G401.6 (cell line): ENCODE measurements around the gene DDX47.

ENCODE experiments used
- FAIRE-seq: peaks from 2 replicates; lab custom pipeline; 2012; peaks lifted over from hg19 to GRCh38; lab: Jason Lieb, UNC

The DDX47 gene

GRCh38 chr12:12813120-12814101 is at the start of gene DDX47:
TSS of gene DDX47 (plus strand) at chr12:12813346. CDS start at chr12:12813368, 22 bp downstream.
- peak; percentile 87 for FAIRE-seq

GRCh38 chr12:12764824-12765223 is 48.3 kb upstream of the DDX47 start:
- no peak for FAIRE-seq

GRCh38 chr12:12770262-12770661 is 42.9 kb upstream of the DDX47 start:
- no peak for FAIRE-seq

GRCh38 chr12:12774791-12775190 is 38.4 kb upstream of the DDX47 start:
- no peak for FAIRE-seq

- no peak for FAIRE-seq
Measured at GRCh38 chr12:12776261-12776660, 36.9 kb upstream of the DDX47 start.

GRCh38 chr12:12777092-12777491 is 36.1 kb upstream of the DDX47 start:
- FAIRE-seq = no peak

- no peak for FAIRE-seq
Measured at GRCh38 chr12:12779007-12779406, 34.1 kb upstream of the DDX47 start.

GRCh38 chr12:12779529-12779928 is 33.6 kb upstream of the DDX47 start:
- no peak for FAIRE-seq

GRCh38 chr12:12784116-12784515 is 29.0 kb upstream of the DDX47 start:
- FAIRE-seq = no peak

GRCh38 chr12:12784911-12785814 is 28.0 kb upstream of the DDX47 start, which contains the start of gene APOLD1:
TSS of gene APOLD1 (plus strand) at chr12:12785659. CDS start at chr12:12785692, 33 bp downstream.
- FAIRE-seq = no peak

GRCh38 chr12:12786351-12786705 is 26.8 kb upstream of the DDX47 start:
- FAIRE-seq = no peak

GRCh38 chr12:12786706-12787601 is 26.2 kb upstream of the DDX47 start:
- FAIRE-seq = no peak

GRCh38 chr12:12788131-12788530 is 25.0 kb upstream of the DDX47 start:
- FAIRE-seq = no peak

GRCh38 chr12:12788675-12789368 is 24.3 kb upstream of the DDX47 start:
- peak; percentile 97 for FAIRE-seq

- FAIRE-seq = no peak
Measured at GRCh38 chr12:12790956-12791355, 22.2 kb upstream of the DDX47 start.

- FAIRE-seq = peak; percentile 69
Measured at GRCh38 chr12:12791756-12792369, 21.3 kb upstream of the DDX47 start.

GRCh38 chr12:12792421-12792820 is 20.7 kb upstream of the DDX47 start:
- FAIRE-seq = no peak

GRCh38 chr12:12794686-12795085 is 18.5 kb upstream of the DDX47 start:
- no peak for FAIRE-seq

GRCh38 chr12:12796171-12796570 is 17.0 kb upstream of the DDX47 start:
- FAIRE-seq = no peak

GRCh38 chr12:12796928-12797793 is 16.0 kb upstream of the DDX47 start:
- FAIRE-seq = no peak
